Subcutaneous adipose tissue (tissue), 4 donors: Measurements from ENCODE around the gene TMEM212. TPM values are rescaled to one million over a fixed set of nuclear protein-coding genes. Genes with fewer than 3 reads are reported as not detected.

Experiments used
- total RNA-seq, 4 donors: library from RNA; depleted of rRNA; stranded (reverse); fragments of >200 nt; gene quantifications; one replicate each; pipeline ENCODE4 v1.1.0, GENCODE V29; 2016
- TF ChIP-seq, protein P1 (sequence below): fragments of 450-650 bp; IDR thresholded peaks from one replicate; pipeline ENCODE4 v1.5.1; 2016; ENCODE audit warnings: low read depth, mild to moderate bottlenecking, control low read depth, antibody characterized with exemption, moderate library complexity

Gene TMEM212
- total RNA-seq, 4 donors from 2014 or later, result 0.17 TPM; not detected in 3

DNA sequence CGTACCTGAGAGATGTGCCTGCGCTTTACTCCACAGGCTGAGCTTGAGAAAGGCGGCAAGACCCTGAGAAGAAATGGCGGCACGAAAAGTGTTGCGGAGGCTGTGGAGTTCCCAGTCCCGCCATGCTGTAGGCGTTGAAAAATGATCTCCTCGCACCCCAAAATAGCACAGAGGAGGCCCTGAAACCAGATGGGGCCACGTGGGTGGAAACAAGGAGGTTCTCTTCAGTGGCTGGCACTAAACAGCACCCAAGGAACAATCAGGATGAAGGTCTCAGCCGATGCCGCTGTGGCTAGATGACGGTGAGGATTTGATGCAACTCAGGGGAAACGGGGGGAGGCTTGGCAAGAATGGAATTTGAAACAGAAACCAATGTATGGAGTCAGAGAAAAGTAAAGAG lies 57.3 kb downstream of the TMEM212 start:
- TF ChIP-seq, protein P1, sequence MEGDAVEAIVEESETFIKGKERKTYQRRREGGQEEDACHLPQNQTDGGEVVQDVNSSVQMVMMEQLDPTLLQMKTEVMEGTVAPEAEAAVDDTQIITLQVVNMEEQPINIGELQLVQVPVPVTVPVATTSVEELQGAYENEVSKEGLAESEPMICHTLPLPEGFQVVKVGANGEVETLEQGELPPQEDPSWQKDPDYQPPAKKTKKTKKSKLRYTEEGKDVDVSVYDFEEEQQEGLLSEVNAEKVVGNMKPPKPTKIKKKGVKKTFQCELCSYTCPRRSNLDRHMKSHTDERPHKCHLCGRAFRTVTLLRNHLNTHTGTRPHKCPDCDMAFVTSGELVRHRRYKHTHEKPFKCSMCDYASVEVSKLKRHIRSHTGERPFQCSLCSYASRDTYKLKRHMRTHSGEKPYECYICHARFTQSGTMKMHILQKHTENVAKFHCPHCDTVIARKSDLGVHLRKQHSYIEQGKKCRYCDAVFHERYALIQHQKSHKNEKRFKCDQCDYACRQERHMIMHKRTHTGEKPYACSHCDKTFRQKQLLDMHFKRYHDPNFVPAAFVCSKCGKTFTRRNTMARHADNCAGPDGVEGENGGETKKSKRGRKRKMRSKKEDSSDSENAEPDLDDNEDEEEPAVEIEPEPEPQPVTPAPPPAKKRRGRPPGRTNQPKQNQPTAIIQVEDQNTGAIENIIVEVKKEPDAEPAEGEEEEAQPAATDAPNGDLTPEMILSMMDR, result no peak

GRCh38 chr3:171901615-171902312 lies 58.6 kb downstream of the TMEM212 start:
- TF ChIP-seq, protein P1, result no peak

- TF ChIP-seq, protein P1, result no peak
Observed at GRCh38 chr3:171904829-171905228, 61.7 kb downstream of the TMEM212 start.

GRCh38 chr3:171906951-171907676 lies 64.0 kb downstream of the TMEM212 start:
- TF ChIP-seq, protein P1, result no peak

DNA sequence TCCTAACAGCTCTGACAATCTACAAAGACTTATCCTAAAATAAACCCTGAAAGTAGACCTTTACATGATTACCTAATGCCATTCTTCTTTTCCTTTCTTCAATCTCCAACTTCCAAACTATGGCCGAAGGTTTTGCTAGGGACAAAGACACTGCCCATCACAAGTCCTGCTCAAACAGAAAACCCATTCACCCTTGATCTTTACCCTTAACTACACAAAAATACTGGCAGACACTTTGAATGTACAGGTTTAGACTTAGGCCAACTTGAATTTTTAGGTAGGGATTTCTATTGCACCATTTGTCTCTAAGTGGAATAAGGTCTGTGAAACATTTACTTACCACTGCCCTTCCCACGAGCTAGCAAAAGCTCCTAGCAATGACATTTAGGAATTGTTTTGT lies 64.6 kb downstream of the TMEM212 start:
- TF ChIP-seq, protein P1, result no peak

DNA sequence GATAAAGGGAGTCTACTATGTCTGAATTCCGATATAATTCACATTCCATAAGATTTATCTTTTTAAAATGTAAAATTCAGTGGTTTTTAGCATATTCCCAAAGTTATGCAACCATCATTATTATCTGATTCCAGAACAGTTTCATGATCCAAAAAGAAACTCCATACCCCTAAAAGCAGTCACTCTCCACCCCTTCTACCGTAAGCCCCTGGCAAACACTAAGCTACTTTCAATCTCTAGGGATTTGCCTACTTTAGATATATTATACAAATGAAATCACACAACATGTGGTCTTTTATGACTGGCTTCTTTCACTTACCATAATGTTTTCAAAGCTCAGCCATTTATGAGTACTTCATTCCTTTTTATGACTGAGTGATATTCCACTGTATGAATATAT lies 65.6 kb downstream of the TMEM212 start:
- TF ChIP-seq, protein P1, result no peak

Other genes with a start within 250 kb of the TMEM212 start
- gene PLD1, start 32.9 kb upstream of the TMEM212 start, total RNA-seq, result 10 to 100 TPM; 20.5 to 48.2 (median 26.9) TPM
- 100 to 1,000 TPM; 131 to 179 (median 170) TPM for gene FNDC3B, start 196.2 kb downstream of the TMEM212 start, total RNA-seq